GM18508 (cell line): ENCODE results near the gene ATXN10.
"Not testable (repeated sequence)": the region's sequence is repeated elsewhere in the genome, so short reads cannot be mapped to it uniquely, and the experiment has no call there.

Experiments used
- ATAC-seq: cut with Tn5 transposase; IDR thresholded peaks from one replicate; pipeline ENCODE4 v1.9.1; 2021; ENCODE audit warnings: moderate number of reproducible peaks; ENCODE audit not compliant: insufficient read depth, unreplicated experiment

Gene ATXN10

GRCh38 chr22:45671783-45672563, at the start of gene ATXN10:
ATXN10 (plus strand) TSS chr22:45671834; CDS start chr22:45672064, 230 bp downstream.
- ATAC-seq: no peak

GRCh38 chr22:45621836-45622600, 49.6 kb upstream of the ATXN10 start:
- ATAC-seq: no peak

GRCh38 chr22:45623464-45624145, 48.0 kb upstream of the ATXN10 start:
- not testable (repeated sequence) for ATAC-seq

GRCh38 chr22:45626198-45626651, 45.4 kb upstream of the ATXN10 start:
- no peak for ATAC-seq

- ATAC-seq: no peak
Measured at GRCh38 chr22:45627489-45628233, 44.0 kb upstream of the ATXN10 start.

- no peak for ATAC-seq
Measured at GRCh38 chr22:45628515-45628914, 43.1 kb upstream of the ATXN10 start.

- no peak for ATAC-seq
Measured at GRCh38 chr22:45629469-45630089, 42.1 kb upstream of the ATXN10 start.

- no peak for ATAC-seq
Measured at GRCh38 chr22:45630436-45630835, 41.2 kb upstream of the ATXN10 start.

- ATAC-seq: no peak
Measured at GRCh38 chr22:45631140-45631840, 40.3 kb upstream of the ATXN10 start.

GRCh38 chr22:45631841-45632238, 39.8 kb upstream of the ATXN10 start:
- ATAC-seq: no peak

GRCh38 chr22:45632791-45633515, 38.7 kb upstream of the ATXN10 start:
- ATAC-seq: no peak

GRCh38 chr22:45636683-45637082, 35.0 kb upstream of the ATXN10 start:
- no peak for ATAC-seq

- ATAC-seq: no peak
Measured at GRCh38 chr22:45638197-45638596, 33.4 kb upstream of the ATXN10 start.

GRCh38 chr22:45638834-45639746, 32.5 kb upstream of the ATXN10 start:
- no peak for ATAC-seq

GRCh38 chr22:45639747-45640102, 31.9 kb upstream of the ATXN10 start:
- no peak for ATAC-seq

GRCh38 chr22:45640291-45640940, 31.2 kb upstream of the ATXN10 start:
- ATAC-seq: no peak

GRCh38 chr22:45640941-45641621, 30.6 kb upstream of the ATXN10 start:
- ATAC-seq: no peak
